Erythroblast (primary cell): Measurements from ENCODE around the gene FBXO36.

Source experiments
- GATA1 ChIP-seq: IDR thresholded peaks from 2 replicates; pipeline ENCODE4 v1.6.1; 2011; ENCODE audit warnings: low read depth, mild to moderate bottlenecking, control low read depth, low read length, moderate library complexity
- POLR2A ChIP-seq: IDR thresholded peaks from 2 replicates; pipeline ENCODE4 v1.6.1; 2011; ENCODE audit warnings: mild to moderate bottlenecking, low read length

DNA sequence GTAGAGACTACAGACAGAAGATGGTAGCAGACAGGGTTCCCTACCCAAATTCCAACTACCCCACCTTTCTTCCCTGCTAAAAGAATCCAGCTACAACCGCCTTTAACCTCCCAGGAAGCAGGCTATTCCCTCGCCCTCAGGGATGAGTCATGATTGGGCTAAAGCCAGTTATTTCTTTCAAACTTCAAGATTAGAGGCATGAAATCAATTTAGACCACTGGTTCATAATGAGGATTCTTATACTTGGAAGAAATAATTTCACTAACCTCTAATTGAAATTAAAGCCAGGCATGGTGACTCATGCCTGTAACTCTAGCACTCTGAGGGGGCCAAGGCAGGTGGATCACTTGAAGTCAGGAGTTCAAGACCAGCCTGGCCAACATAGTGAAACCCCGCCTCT lies 20.5 kb upstream of the FBXO36 start:
- no peak for TF ChIP-seq GATA1
- no peak for TF ChIP-seq POLR2A
